ENCODE results near the gene DNAAF5.

The DNAAF5 gene

GRCh38 chr7:707296-708000, 19.1 kb upstream of the DNAAF5 start:
- DNase-seq, result no peak

- DNase-seq, result no peak
Observed at GRCh38 chr7:710161-710560, 16.3 kb upstream of the DNAAF5 start.

GRCh38 chr7:711093-711921, 15.2 kb upstream of the DNAAF5 start:
- no peak for DNase-seq

GRCh38 chr7:711922-712380, 14.5 kb upstream of the DNAAF5 start:
- no peak for DNase-seq

GRCh38 chr7:712381-713138, 13.9 kb upstream of the DNAAF5 start:
- peak in 1 of 5 donors; percentile 17 for DNase-seq

- DNase-seq, result no peak
Observed at GRCh38 chr7:713139-713457, 13.4 kb upstream of the DNAAF5 start.

GRCh38 chr7:713488-714230, 12.8 kb upstream of the DNAAF5 start:
- no peak for DNase-seq

- DNase-seq, result no peak
Observed at GRCh38 chr7:714251-714671, 12.2 kb upstream of the DNAAF5 start.

GRCh38 chr7:716222-716621, 10.3 kb upstream of the DNAAF5 start:
- DNase-seq, result no peak

- no peak for DNase-seq
Observed at GRCh38 chr7:716636-717035, 9.9 kb upstream of the DNAAF5 start.

- DNase-seq, result no peak
Observed at GRCh38 chr7:721619-722248, 4.8 kb upstream of the DNAAF5 start.

- DNase-seq, result no peak
Observed at GRCh38 chr7:723541-723940, 3.0 kb upstream of the DNAAF5 start.

GRCh38 chr7:724298-724697, 2.2 kb upstream of the DNAAF5 start:
- DNase-seq, result no peak

- no peak for DNase-seq
Observed at GRCh38 chr7:725223-726005, 1.1 kb upstream of the DNAAF5 start.

GRCh38 chr7:726854-727103, 280 bp downstream of the DNAAF5 start:
- DNase-seq, result no peak

- peak in 2 of 5 donors; percentile 20 to 23 for DNase-seq
Observed at GRCh38 chr7:727104-727805, 756 bp downstream of the DNAAF5 start, which contains the start of gene PRKAR1B. Gene PRKAR1B (minus strand): TSS chr7:727281. CDS start chr7:711505, 15,776 bp downstream.

GRCh38 chr7:727806-728460, 1.4 kb downstream of the DNAAF5 start:
- no peak for DNase-seq

- no peak for DNase-seq
Observed at GRCh38 chr7:728602-729001, 2.1 kb downstream of the DNAAF5 start.

- DNase-seq, result no peak
Observed at GRCh38 chr7:729140-730000, 2.9 kb downstream of the DNAAF5 start.
